ENCODE measurements around the gene PRSS37. TPM values are rescaled to one million over a fixed set of nuclear protein-coding genes. Genes with fewer than 3 reads are reported as not detected.

PRSS37 gene
- total and polyA plus RNA-seq, 2 of the 8 experiments (the other 6 are each of a cell fraction or from before 2014, with no cell fraction given): not detected

DNA sequence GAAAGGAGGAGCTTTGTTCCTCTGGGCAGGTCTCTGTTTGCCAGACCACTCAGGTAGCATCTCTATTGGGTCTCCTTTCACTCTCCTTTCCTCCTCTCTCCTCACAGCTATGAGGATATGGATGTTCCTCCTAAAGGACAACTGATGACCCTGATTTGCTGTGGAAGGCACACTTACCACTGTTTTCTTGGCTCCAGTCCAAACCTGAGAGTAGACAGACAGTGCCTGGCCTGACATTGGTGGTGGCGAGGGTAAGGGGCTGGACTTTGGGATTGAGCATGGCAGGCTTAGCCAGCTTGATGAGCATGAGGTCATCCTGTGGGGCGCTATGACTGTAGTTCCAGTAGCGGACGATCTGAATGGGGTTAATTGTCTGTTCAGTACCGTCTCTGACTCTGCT lies 3.6 kb downstream of the PRSS37 start:
- Histone ChIP-seq H4K8ac (ENCODE audit: extremely low read depth, insufficient read depth, low read length) (no peak overlapping the region), H4K91ac (replicated peaks; ENCODE audit: insufficient read length, low read length) (no peak overlapping the region), H4K5ac (ENCODE audit: insufficient read length, low read depth, low read length) (no peak overlapping the region), H3K27ac (ENCODE audit: low read depth, low read length) (no peak overlapping the region), H2AK5ac (ENCODE audit: low read depth, low read length) (no peak overlapping the region), H4K20me1 (replicated peaks in 1 of 2; ENCODE audit: control insufficient read depth in 1 of 2, insufficient read depth in 2 of 2, low read length in 2 of 2) (no peaks in the 10 kb centered on the region), H2BK15ac (ENCODE audit: low read length) (no peak overlapping the region), H3K4ac (replicated peaks; ENCODE audit: insufficient read length, low read depth, low read length) (no peak overlapping the region), H3K79me1 (ENCODE audit: low read depth, low read length) (no peaks in the 10 kb centered on the region), H3K18ac (ENCODE audit: extremely low read depth, low read length) (no peak overlapping the region), H3K36me3 (ENCODE audit: control insufficient read depth in 2 of 4, insufficient read depth in 4 of 4, low read length in 3 of 4) (no peaks in the 10 kb centered on the region), H3K9me3 (ENCODE audit: insufficient read depth in 2 of 2, low read depth in 1 of 2, low read length in 1 of 2) (no peaks in the 10 kb centered on the region), H2BK12ac (ENCODE audit: low read depth, low read length) (no peak overlapping the region), H3K14ac (ENCODE audit: insufficient read length) (no peak overlapping the region), H2BK20ac (ENCODE audit: low read length) (no peak overlapping the region), H3K9ac (replicated peaks in 1 of 4; ENCODE audit: extremely low read depth in 1 of 4, low read depth in 3 of 4, low read length in 3 of 4) (no peak overlapping the region), H3K4me1 (replicated peaks in 1 of 4; ENCODE audit: control insufficient read depth in 3 of 4, insufficient read depth in 4 of 4, low read length in 3 of 4) (peaks cover 0 to 6% (median 0%) of the 10 kb centered on the region in 4 experiments; a peak in 1 of 7 replicates), H2BK120ac (replicated peaks; ENCODE audit: low read depth, low read length) (no peak overlapping the region), H3K4me3 (ENCODE audit: extremely low read depth in 1 of 4, insufficient read depth in 2 of 4, low read depth in 3 of 4, low read length in 4 of 4) (no peak overlapping the region), H3K79me2 (ENCODE audit: control insufficient read depth in 1 of 2, insufficient read depth in 2 of 2, low read length in 2 of 2) (no peaks in the 10 kb centered on the region), H2AFZ (ENCODE audit: low read length) (no peak overlapping the region), H3K23ac (ENCODE audit: insufficient read length) (no peak overlapping the region), H3K56ac (replicated peaks; ENCODE audit: insufficient read length, low read depth, low read length) (no peak overlapping the region), H2BK5ac (ENCODE audit: low read depth, low read length) (no peak overlapping the region), H3K23me2 (ENCODE audit: low read depth, low read length) (no peaks in the 10 kb centered on the region), H3K4me2 (ENCODE audit: insufficient read depth in 1 of 2, low read depth in 2 of 2, low read length in 2 of 2) (no peak overlapping the region), H3K27me3 (replicated peaks in 1 of 4; ENCODE audit: control insufficient read depth in 3 of 4, extremely low read depth in 1 of 4, insufficient read depth in 3 of 4, low read length in 3 of 4) (no peaks in the 10 kb centered on the region)
- ChIA-PET CTCF (ENCODE audit: partially characterized antibody) (interaction anchor here (1.0 kb wide), 1 partner anchor 137 kb away, joined by 3 read pairs; no protein-coding TSS in a partner anchor), POLR2A (ENCODE audit: partially characterized antibody) (no interaction called here)
- FAIRE-seq (no peak), DNase-seq (ENCODE audit: low read depth in 1 of 2, low spot score in 2 of 2) (no peak)
- no peak for TF ChIP-seq PHF8 (conservative IDR thresholded peaks at IDR 0.05; ENCODE audit: low read depth, low read length)
- TF ChIP-seq EP300 (IDR thresholded peaks at IDR 0.05; ENCODE audit: borderline replicate concordance in 1 of 2, low read depth in 2 of 2, low read length in 2 of 2): no peak
- TF ChIP-seq HDAC2 (IDR thresholded peaks at IDR 0.05; ENCODE audit: borderline replicate concordance in 1 of 2, low read depth in 2 of 2, low read length in 2 of 2): no peak
- WGBS, 2 experiments (ENCODE audit: extremely low coverage in 1 of 2, insufficient coverage in 1 of 2, insufficient read length in 1 of 2, insufficient replicate concordance in 2 of 2, low coverage in 1 of 2, low lambda C conversion rate in 2 of 2, missing lambda C conversion rate in 1 of 2): 83% methylated on average over 5 of the region's 5 CpGs; no CpG with 5 or more reads in 1 of the 2 experiments
